H1 (cell line): ENCODE results near the gene OSTN. TPM values are rescaled to one million over a fixed set of nuclear protein-coding genes. Genes with fewer than 3 reads are reported as not detected.

Experiments
- ATF3 ChIP-seq: IDR thresholded peaks from 2 replicates; pipeline ENCODE4 v1.6.1; 2011; ENCODE audit warnings: low read depth, mild to moderate bottlenecking, low read length; ENCODE audit not compliant: insufficient read depth
- CEBPB ChIP-seq: IDR thresholded peaks from 2 replicates; pipeline ENCODE4 v1.6.1; 2012; ENCODE audit warnings: low read depth, low read length
- SP4 ChIP-seq: IDR thresholded peaks from 2 replicates; pipeline ENCODE4 v1.6.1; 2012; ENCODE audit warnings: low read length, inconsistent platforms
- SRF ChIP-seq: IDR thresholded peaks from 2 replicates; pipeline ENCODE4 v1.6.1; 2011; ENCODE audit warnings: mild to moderate bottlenecking, low read depth, low read length, moderate library complexity
- TEAD4 ChIP-seq: IDR thresholded peaks from 2 replicates; pipeline ENCODE4 v1.6.1; 2012; ENCODE audit warnings: low read depth, low read length, inconsistent platforms, mixed read lengths
- ZNF274 ChIP-seq: IDR thresholded peaks from 2 replicates; pipeline ENCODE4 v1.7.0; 2012; ENCODE audit warnings: low read length, borderline replicate concordance; ENCODE audit errors: extremely low read depth
- polyA plus RNA-seq, 7 experiments: library from polyadenylated mRNA; depleted of rRNA in 3 of 7; stranded (reverse) in 5 of 7; unstranded in 2 of 7; fragments of >200 nt in 5 of 7; fragments of 200-250 nt in 2 of 7; gene quantifications; 1 replicate in 5 of 7; 2 replicates in 1 of 7; 4 replicates in 1 of 7; pipeline versions ENCODE4 v1.2.1 to v1.2.3, GENCODE V29; 2011 to 2013; ENCODE audit warnings: missing spikeins in 2 of 7, mixed read lengths in 2 of 7
- total RNA-seq: library from RNA; stranded (reverse); fragmentation: NEBNext Ultra II Directional; extraction: Animal tissue kit (Norgen Biotek cat#: 25700); gene quantifications from 2 replicates; pipeline ENCODE4 v1.2.1, GENCODE V29; 2021

Gene OSTN
- total and polyA plus RNA-seq, 2 of the 8 experiments (the other 6 are each of a cell fraction or from before 2014, with no cell fraction given): not detected

GRCh38 chr3:191294291-191294690, 95.2 kb downstream of the OSTN start (continued):
- TF ChIP-seq ATF3 (no peak), SP4 (no peak), CEBPB (no peak), ZNF274 (no peak), TEAD4 (no peak), SRF (no peak)
